ENCODE results near the gene RXRA. TPM values are rescaled to one million over a fixed set of nuclear protein-coding genes. Genes with fewer than 3 reads are reported as not detected.

RXRA gene
- polyA plus RNA-seq, 1 donor from 2014 or later, result 2.7 TPM

GRCh38 chr9:134373269-134373668 is 47.0 kb downstream of the RXRA start:
- Histone ChIP-seq H3F3A (ENCODE audit: insufficient read depth, low read length, poor library complexity, severe bottlenecking) (no peaks in the 10 kb centered on the region), H3K4me2 (ENCODE audit: low read length) (no peak overlapping the region), H3K4me3 (ENCODE audit: low read length) (no peak overlapping the region), H3K27me3 (ENCODE audit: insufficient read depth, low read depth, low read length) (no peaks in the 10 kb centered on the region), H3K9me2 (ENCODE audit: insufficient read depth, low read length) (no peaks in the 10 kb centered on the region), H3K27ac (ENCODE audit: low read length) (no peak overlapping the region), H3K9me3 (ENCODE audit: low read length) (no peaks in the 10 kb centered on the region), H4K20me1 (ENCODE audit: insufficient read depth) (no peaks in the 10 kb centered on the region), H3K9ac (ENCODE audit: low read length) (no peak overlapping the region), H3K79me2 (replicated peaks; ENCODE audit: insufficient read depth, low read length) (no peaks in the 10 kb centered on the region), H2AFZ (ENCODE audit: low read depth, low read length) (no peak overlapping the region), H3K36me3 (ENCODE audit: insufficient read depth, low read length) (no peaks in the 10 kb centered on the region)
- TF ChIP-seq SMC3 (conservative IDR thresholded peaks at IDR 0.05; ENCODE audit: poor library complexity) (no peak), TAF1 (IDR thresholded peaks at IDR 0.05; ENCODE audit: low read depth) (no peak), EZH2 (IDR thresholded peaks at IDR 0.05; ENCODE audit: borderline replicate concordance, insufficient read depth, low read length, poor library complexity, severe bottlenecking) (no peak), MXI1 (conservative IDR thresholded peaks at IDR 0.05; ENCODE audit: poor library complexity, severe bottlenecking) (no peak)

- Histone ChIP-seq H3K27me3 (ENCODE audit: insufficient read depth, low read depth, low read length) (no peaks in the 10 kb centered on the region), H4K20me1 (ENCODE audit: insufficient read depth) (no peaks in the 10 kb centered on the region), H3K4me2 (ENCODE audit: low read length) (no peak overlapping the region), H3K79me2 (replicated peaks; ENCODE audit: insufficient read depth, low read length) (no peaks in the 10 kb centered on the region), H3K36me3 (ENCODE audit: insufficient read depth, low read length) (no peaks in the 10 kb centered on the region), H2AFZ (ENCODE audit: low read depth, low read length) (no peak overlapping the region), H3F3A (ENCODE audit: insufficient read depth, low read length, poor library complexity, severe bottlenecking) (no peaks in the 10 kb centered on the region), H3K9me3 (ENCODE audit: low read length) (no peaks in the 10 kb centered on the region), H3K27ac (ENCODE audit: low read length) (no peak overlapping the region), H3K4me3 (ENCODE audit: low read length) (no peak overlapping the region), H3K9me2 (ENCODE audit: insufficient read depth, low read length) (no peaks in the 10 kb centered on the region), H3K9ac (ENCODE audit: low read length) (no peak overlapping the region)
- no peak for TF ChIP-seq EZH2 (IDR thresholded peaks at IDR 0.05; ENCODE audit: borderline replicate concordance, insufficient read depth, low read length, poor library complexity, severe bottlenecking)
- no peak for TF ChIP-seq EP300 (conservative IDR thresholded peaks at IDR 0.05; ENCODE audit: poor library complexity, severe bottlenecking)
- TF ChIP-seq RAD21 (conservative IDR thresholded peaks at IDR 0.05), result no peak
- no peak for TF ChIP-seq CTCF (IDR thresholded peaks at IDR 0.05; ENCODE audit: poor library complexity, severe bottlenecking)
- no peak for TF ChIP-seq SMC3 (conservative IDR thresholded peaks at IDR 0.05; ENCODE audit: poor library complexity)
- no peak for TF ChIP-seq TAF1 (IDR thresholded peaks at IDR 0.05; ENCODE audit: low read depth)
- TF ChIP-seq MXI1 (conservative IDR thresholded peaks at IDR 0.05; ENCODE audit: poor library complexity, severe bottlenecking), result no peak
- no peak for TF ChIP-seq POLR2AphosphoS5 (IDR thresholded peaks at IDR 0.05)
Observed at GRCh38 chr9:134373953-134374300, 47.7 kb downstream of the RXRA start.

- Histone ChIP-seq H3K27ac (ENCODE audit: low read length) (no peak overlapping the region), H3K9me3 (ENCODE audit: low read length) (no peaks in the 10 kb centered on the region), H3K9me2 (ENCODE audit: insufficient read depth, low read length) (no peaks in the 10 kb centered on the region), H3K4me3 (ENCODE audit: low read length) (no peak overlapping the region), H3K4me2 (ENCODE audit: low read length) (no peak overlapping the region), H3K79me2 (replicated peaks; ENCODE audit: insufficient read depth, low read length) (no peaks in the 10 kb centered on the region), H3K27me3 (ENCODE audit: insufficient read depth, low read depth, low read length) (no peaks in the 10 kb centered on the region), H2AFZ (ENCODE audit: low read depth, low read length) (no peak overlapping the region), H3K36me3 (ENCODE audit: insufficient read depth, low read length) (no peaks in the 10 kb centered on the region), H4K20me1 (ENCODE audit: insufficient read depth) (no peaks in the 10 kb centered on the region), H3F3A (ENCODE audit: insufficient read depth, low read length, poor library complexity, severe bottlenecking) (no peaks in the 10 kb centered on the region), H3K9ac (ENCODE audit: low read length) (no peak overlapping the region)
- no peak for TF ChIP-seq EZH2 (IDR thresholded peaks at IDR 0.05; ENCODE audit: borderline replicate concordance, insufficient read depth, low read length, poor library complexity, severe bottlenecking)
- no peak for TF ChIP-seq POLR2AphosphoS5 (IDR thresholded peaks at IDR 0.05)
- TF ChIP-seq CTCF (IDR thresholded peaks at IDR 0.05; ENCODE audit: poor library complexity, severe bottlenecking), result no peak
- TF ChIP-seq EP300 (conservative IDR thresholded peaks at IDR 0.05; ENCODE audit: poor library complexity, severe bottlenecking), result no peak
- no peak for TF ChIP-seq MXI1 (conservative IDR thresholded peaks at IDR 0.05; ENCODE audit: poor library complexity, severe bottlenecking)
- no peak for TF ChIP-seq RAD21 (conservative IDR thresholded peaks at IDR 0.05)
- TF ChIP-seq TAF1 (IDR thresholded peaks at IDR 0.05; ENCODE audit: low read depth), result no peak
- TF ChIP-seq, protein P1, sequence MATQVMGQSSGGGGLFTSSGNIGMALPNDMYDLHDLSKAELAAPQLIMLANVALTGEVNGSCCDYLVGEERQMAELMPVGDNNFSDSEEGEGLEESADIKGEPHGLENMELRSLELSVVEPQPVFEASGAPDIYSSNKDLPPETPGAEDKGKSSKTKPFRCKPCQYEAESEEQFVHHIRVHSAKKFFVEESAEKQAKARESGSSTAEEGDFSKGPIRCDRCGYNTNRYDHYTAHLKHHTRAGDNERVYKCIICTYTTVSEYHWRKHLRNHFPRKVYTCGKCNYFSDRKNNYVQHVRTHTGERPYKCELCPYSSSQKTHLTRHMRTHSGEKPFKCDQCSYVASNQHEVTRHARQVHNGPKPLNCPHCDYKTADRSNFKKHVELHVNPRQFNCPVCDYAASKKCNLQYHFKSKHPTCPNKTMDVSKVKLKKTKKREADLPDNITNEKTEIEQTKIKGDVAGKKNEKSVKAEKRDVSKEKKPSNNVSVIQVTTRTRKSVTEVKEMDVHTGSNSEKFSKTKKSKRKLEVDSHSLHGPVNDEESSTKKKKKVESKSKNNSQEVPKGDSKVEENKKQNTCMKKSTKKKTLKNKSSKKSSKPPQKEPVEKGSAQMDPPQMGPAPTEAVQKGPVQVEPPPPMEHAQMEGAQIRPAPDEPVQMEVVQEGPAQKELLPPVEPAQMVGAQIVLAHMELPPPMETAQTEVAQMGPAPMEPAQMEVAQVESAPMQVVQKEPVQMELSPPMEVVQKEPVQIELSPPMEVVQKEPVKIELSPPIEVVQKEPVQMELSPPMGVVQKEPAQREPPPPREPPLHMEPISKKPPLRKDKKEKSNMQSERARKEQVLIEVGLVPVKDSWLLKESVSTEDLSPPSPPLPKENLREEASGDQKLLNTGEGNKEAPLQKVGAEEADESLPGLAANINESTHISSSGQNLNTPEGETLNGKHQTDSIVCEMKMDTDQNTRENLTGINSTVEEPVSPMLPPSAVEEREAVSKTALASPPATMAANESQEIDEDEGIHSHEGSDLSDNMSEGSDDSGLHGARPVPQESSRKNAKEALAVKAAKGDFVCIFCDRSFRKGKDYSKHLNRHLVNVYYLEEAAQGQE (IDR thresholded peaks at IDR 0.05; ENCODE audit: borderline replicate concordance), result no peak
- no peak for TF ChIP-seq SMC3 (conservative IDR thresholded peaks at IDR 0.05; ENCODE audit: poor library complexity)
Observed at GRCh38 chr9:134374301-134375010, 48.2 kb downstream of the RXRA start.
